Endothelial cell of umbilical vein (primary cell): ENCODE measurements around the gene ZNF800. TPM values are rescaled to one million over a fixed set of nuclear protein-coding genes. Genes with fewer than 3 reads are reported as not detected.

Experiments
- BruUV-seq: library from RNA; stranded (reverse); fragments of 400-500 nt; replicated peaks from 2 replicates; lab custom pipeline; 2021; lab: Mats Ljungman, UMichigan
- CTCF ChIA-PET: fragments of 300-600, 350-600 bp; sonication (Branson Sonifier 250); formaldehyde crosslinking; loops from one replicate; lab custom pipeline; 2021; ENCODE audit warnings: antibody characterized with exemption, inconsistent platforms; lab: Charles Lee
- POLR2A ChIA-PET: fragments of 300-600, 350-600 bp; sonication (Branson Sonifier 250); formaldehyde crosslinking; loops from one replicate; lab custom pipeline; 2021; ENCODE audit warnings: antibody characterized with exemption, inconsistent platforms; lab: Charles Lee
- DNase-seq: peaks from one replicate; pipeline ENCODE4 v3.0.0-alpha.2; 2011; ENCODE audit warnings: low read depth, low spot score
- FAIRE-seq: peaks from 2 replicates; lab custom pipeline; 2011; peaks lifted over from hg19 to GRCh38; lab: Jason Lieb, UNC
- H2AFZ ChIP-seq: 2 replicates; pipeline ENCODE4 v1.6.0; 2012; ENCODE audit warnings: low read depth, low read length, control low read depth, inconsistent platforms
- H3K27ac ChIP-seq: 2 replicates; pipeline ENCODE4 v1.5.1; 2011; ENCODE audit warnings: low read depth, mild to moderate bottlenecking, control low read depth, low read length, moderate library complexity; ENCODE audit not compliant: insufficient read depth
- H3K27me3 ChIP-seq, 2 experiments: 2 replicates each; pipeline versions ENCODE4 v1.6.0 to v1.6.1; 2011; ENCODE audit warnings: low read length in 2 of 2, mixed read lengths in 1 of 2; ENCODE audit not compliant: control insufficient read depth in 2 of 2, insufficient read depth in 2 of 2
- H3K36me3 ChIP-seq, 2 experiments: 2 replicates in 1 of 2; 3 replicates in 1 of 2; pipeline ENCODE4 v1.5.1; 2011; ENCODE audit warnings: low read length in 2 of 2, mild to moderate bottlenecking in 1 of 2, moderate library complexity in 1 of 2; ENCODE audit not compliant: control insufficient read depth in 2 of 2, insufficient read depth in 2 of 2; ENCODE audit errors: extremely low read depth in 1 of 2
- H3K4me1 ChIP-seq: 3 replicates; pipeline ENCODE4 v1.5.1; 2011; ENCODE audit warnings: mild to moderate bottlenecking, low read length; ENCODE audit not compliant: control insufficient read depth, insufficient read depth; ENCODE audit errors: extremely low read depth
- H3K4me2 ChIP-seq: 2 replicates; pipeline ENCODE4 v1.6.1; 2011; ENCODE audit warnings: low read length, control low read depth, mixed read lengths; ENCODE audit not compliant: insufficient read depth
- H3K4me3 ChIP-seq, 3 experiments: fragments of 200-600 bp in 1 of 3; sonication (generic), shearing (Covaris generic) in 1 of 3; replicated peaks in 1 of 3; 2 replicates each; pipeline ENCODE4 v1.5.1; 2011 to 2016; ENCODE audit warnings: control low read depth in 3 of 3, low read length in 3 of 3, mild to moderate bottlenecking in 2 of 3, inconsistent platforms in 1 of 3, low read depth in 1 of 3, moderate library complexity in 1 of 3; ENCODE audit not compliant: insufficient read depth in 1 of 3
- H3K79me2 ChIP-seq: 2 replicates; pipeline ENCODE4 v1.6.0; 2012; ENCODE audit warnings: low read length, inconsistent platforms; ENCODE audit not compliant: control insufficient read depth, insufficient read depth
- H3K9ac ChIP-seq: replicated peaks from 2 replicates; pipeline ENCODE3; 2011; ENCODE audit warnings: low read length, control low read depth; ENCODE audit not compliant: insufficient read depth; ENCODE audit errors: extremely low read depth
- H3K9me1 ChIP-seq: replicated peaks from 3 replicates; pipeline ENCODE4 v1.6.0; 2011; ENCODE audit warnings: mild to moderate bottlenecking, low read length; ENCODE audit not compliant: control insufficient read depth, insufficient read depth; ENCODE audit errors: extremely low read depth
- H3K9me3 ChIP-seq: replicated peaks from 2 replicates; pipeline ENCODE4 v1.5.1; 2012; ENCODE audit warnings: low read length, inconsistent platforms; ENCODE audit not compliant: control insufficient read depth, insufficient read depth
- H4K20me1 ChIP-seq: replicated peaks from 2 replicates; pipeline ENCODE3; 2011; ENCODE audit warnings: mild to moderate bottlenecking, low read length; ENCODE audit not compliant: control insufficient read depth, insufficient read depth; ENCODE audit errors: extremely low read depth
- CTCF ChIP-seq, 2 donors: IDR thresholded peaks; 1 replicate in 1 of 2; 2 replicates in 1 of 2; pipeline ENCODE4 v1.5.1; 2011; ENCODE audit warnings: low read length in 2 of 2, mild to moderate bottlenecking in 2 of 2, moderate library complexity in 2 of 2, control low read depth in 1 of 2, inconsistent platforms in 1 of 2, low read depth in 1 of 2; ENCODE audit not compliant: insufficient read depth in 1 of 2; ENCODE audit errors: extremely low read depth in 1 of 2
- EZH2 ChIP-seq: IDR thresholded peaks from 2 replicates; pipeline ENCODE4 v1.6.1; 2012; ENCODE audit warnings: borderline replicate concordance, low read depth, mild to moderate bottlenecking, moderate library complexity, low read length, inconsistent platforms; ENCODE audit not compliant: severe bottlenecking
- FOS ChIP-seq: IDR thresholded peaks from 2 replicates; pipeline ENCODE4 v1.6.1; 2011; ENCODE audit warnings: mild to moderate bottlenecking, low read length, moderate library complexity, borderline replicate concordance; ENCODE audit not compliant: insufficient read depth
- GATA2 ChIP-seq: IDR thresholded peaks from 2 replicates; pipeline ENCODE4 v1.7.0; 2011; ENCODE audit warnings: low read depth, mild to moderate bottlenecking, moderate library complexity, mixed read lengths, low read length; ENCODE audit not compliant: insufficient read length, insufficient read depth
- JUN ChIP-seq: IDR thresholded peaks from 2 replicates; pipeline ENCODE4 v1.6.1; 2011; ENCODE audit warnings: borderline replicate concordance, low read depth; ENCODE audit not compliant: insufficient read length, insufficient read depth
- MYC ChIP-seq: IDR thresholded peaks from one replicate; pipeline ENCODE4 v1.6.1; 2011; ENCODE audit warnings: mild to moderate bottlenecking, low read depth, low read length
- POLR2A ChIP-seq: IDR thresholded peaks from 2 replicates; pipeline ENCODE4 v1.6.1; 2012; ENCODE audit warnings: low read depth, mild to moderate bottlenecking, control low read depth, low read length
- POLR2AphosphoS5 ChIP-seq: IDR thresholded peaks from 2 replicates; pipeline ENCODE4 v1.6.1; 2012; ENCODE audit warnings: low read depth, mild to moderate bottlenecking, control low read depth, low read length, moderate library complexity; ENCODE audit not compliant: insufficient read depth
- dilution Hi-C: fragments of 300-500 bp; cut with MboI; formaldehyde crosslinking; loops from one replicate; pipeline ENCODE4 v1.15.0; 2019; ENCODE audit warnings: low sequenced_read_pairs; ENCODE audit not compliant: extremely low pct_ligation_motif_present
- intact Hi-C: fragments of 100-400 bp; cut with micrococcal nuclease; formaldehyde crosslinking; loops from one replicate; pipeline ENCODE4 v1.10.0; 2022
- polyA plus RNA-seq, 4 experiments: library from polyadenylated mRNA; depleted of rRNA in 3 of 4; stranded (reverse) in 3 of 4; unstranded in 1 of 4; fragments of >200 nt; gene quantifications; 2 replicates each; pipeline versions ENCODE4 v1.2.1 to v1.2.3, GENCODE V29; 2011 to 2012; ENCODE audit warnings: missing spikeins in 1 of 4
- total RNA-seq: library from RNA; stranded (reverse); gene quantifications from 2 replicates; pipeline ENCODE4 v1.2.3, GENCODE V29; 2021

Gene ZNF800
- total and polyA plus RNA-seq, 2 donors (not counting 3 experiments of a cell fraction or from before 2014, with no cell fraction given), result 10.9 to 35.4 TPM

- TF ChIP-seq EZH2, result no peak
- TF ChIP-seq CTCF (IDR thresholded peaks at IDR 0.05; ENCODE audit: extremely low read depth in 1 of 2, insufficient read depth in 1 of 2, low read depth in 1 of 2, low read length in 2 of 2), result no peak
- TF ChIP-seq POLR2AphosphoS5, result no peak
- no peak for TF ChIP-seq JUN
- TF ChIP-seq GATA2, result no peak
These were observed 26.7 kb upstream of the ZNF800 start for GRCh38 chr7:127419196-127419595.

GRCh38 chr7:127418459-127418858 is 26.0 kb upstream of the ZNF800 start:
- BruUV-seq, result no TSS peak
- ChIA-PET POLR2A (no interaction called here), CTCF (no interaction called here)
- TF ChIP-seq GATA2 (no peak), CTCF (IDR thresholded peaks at IDR 0.05; ENCODE audit: extremely low read depth in 1 of 2, insufficient read depth in 1 of 2, low read depth in 1 of 2, low read length in 2 of 2) (no peak), POLR2AphosphoS5 (no peak), POLR2A (no peak), FOS (no peak), MYC (no peak), JUN (no peak)
- Histone ChIP-seq H3K4me3 (no peak overlapping the region), H4K20me1 (no peaks in the 10 kb centered on the region), H3K79me2 (no peaks in the 10 kb centered on the region), H2AFZ (no peak overlapping the region), H3K27me3 (peaks cover 1 to 7% of the 10 kb centered on the region in 2 experiments), H3K4me2 (no peak overlapping the region), H3K9ac (no peak overlapping the region), H3K4me1 (no peaks in the 10 kb centered on the region), H3K9me3 (no peaks in the 10 kb centered on the region), H3K36me3 (no peaks in the 10 kb centered on the region), H3K27ac (no peak overlapping the region), H3K9me1 (no peaks in the 10 kb centered on the region)
- FAIRE-seq (no peak), DNase-seq (no peak)
- intact Hi-C loops (no loop called here), dilution Hi-C loops (no loop called here)

More at GRCh38 chr7:127419196-127419595, 26.7 kb upstream of the ZNF800 start:
- no TSS peak for BruUV-seq
- Histone ChIP-seq H4K20me1 (no peaks in the 10 kb centered on the region), H3K27me3 (peaks cover 0 to 4% of the 10 kb centered on the region in 2 experiments), H3K4me3 (no peak overlapping the region), H3K9ac (no peak overlapping the region), H2AFZ (no peak overlapping the region), H3K4me2 (no peak overlapping the region), H3K9me1 (no peaks in the 10 kb centered on the region), H3K36me3 (no peaks in the 10 kb centered on the region), H3K9me3 (no peaks in the 10 kb centered on the region), H3K4me1 (no peaks in the 10 kb centered on the region), H3K79me2 (no peaks in the 10 kb centered on the region), H3K27ac (no peak overlapping the region)
- intact Hi-C loops, result no loop called here
- dilution Hi-C loops, result no loop called here
- ChIA-PET CTCF (no interaction called here), POLR2A (no interaction called here)
- FAIRE-seq (no peak), DNase-seq (no peak)
